Measurements from ENCODE around the gene TRMT1. TPM values are rescaled to one million over a fixed set of nuclear protein-coding genes. Genes with fewer than 3 reads are reported as not detected.
"Not testable (repeated sequence)": the region's sequence is repeated elsewhere in the genome, so short reads cannot be mapped to it uniquely, and the experiment has no call there.

TRMT1 gene
- 10 to 100 TPM; 85.0 to 95.7 TPM for total RNA-seq

- peak within 1 kb of the TSS; percentile 95 for H3K27ac Mint-ChIP-seq
These were observed at the start of gene TRMT1 for GRCh38 chr19:13116282-13117175. TRMT1 (minus strand) TSS chr19:13116740; CDS start chr19:13116399, 341 bp downstream.

GRCh38 chr19:13166151-13166550 is 49.6 kb upstream of the TRMT1 start:
- H3K4me3 Mint-ChIP-seq; H3K27me3 Mint-ChIP-seq; H3K9me3 Mint-ChIP-seq; ATAC-seq; DNase-seq; intact Hi-C loops (cut with micrococcal nuclease); H3K36me3 Mint-ChIP-seq (ENCODE audit: low read depth): not testable (repeated sequence)
- Mint-ChIP-seq H3K27ac (peak overlapping the region; percentile 96), H3K4me1 (ENCODE audit: low read depth) (peaks cover 67% of the 10 kb centered on the region)
- ChIA-PET POLR2A (interaction anchor here (11.9 kb wide), 1 partner anchor 12 kb away, joined by 226 read pairs; the partner anchor contains the start of genes IER2 and STX10), CTCF (interaction anchor here (4.7 kb wide), 1 partner anchor 10 kb away, joined by 37 read pairs; no protein-coding TSS in a partner anchor)

More at GRCh38 chr19:13116282-13117175, at the start of gene TRMT1:
- ChIA-PET POLR2A (interaction anchor here (0.8 to 7.6 kb wide), 8 partner anchors 12 to 159 kb away, joined by 3 to 63 read pairs (median 20); partner anchors contain the start of genes GADD45GIP1 and LYL1), CTCF (interaction anchor here (1.2 to 5.4 kb wide), 4 partner anchors 11 to 151 kb away, joined by 5 to 39 read pairs (median 14); partner anchors contain the start of genes IER2 and STX10)
- H3K9me3 Mint-ChIP-seq = no peaks in the 10 kb centered on the region
- peaks cover 42% of the 10 kb centered on the region for H3K4me1 Mint-ChIP-seq (ENCODE audit: low read depth)
- TF ChIP-seq, protein P1, sequence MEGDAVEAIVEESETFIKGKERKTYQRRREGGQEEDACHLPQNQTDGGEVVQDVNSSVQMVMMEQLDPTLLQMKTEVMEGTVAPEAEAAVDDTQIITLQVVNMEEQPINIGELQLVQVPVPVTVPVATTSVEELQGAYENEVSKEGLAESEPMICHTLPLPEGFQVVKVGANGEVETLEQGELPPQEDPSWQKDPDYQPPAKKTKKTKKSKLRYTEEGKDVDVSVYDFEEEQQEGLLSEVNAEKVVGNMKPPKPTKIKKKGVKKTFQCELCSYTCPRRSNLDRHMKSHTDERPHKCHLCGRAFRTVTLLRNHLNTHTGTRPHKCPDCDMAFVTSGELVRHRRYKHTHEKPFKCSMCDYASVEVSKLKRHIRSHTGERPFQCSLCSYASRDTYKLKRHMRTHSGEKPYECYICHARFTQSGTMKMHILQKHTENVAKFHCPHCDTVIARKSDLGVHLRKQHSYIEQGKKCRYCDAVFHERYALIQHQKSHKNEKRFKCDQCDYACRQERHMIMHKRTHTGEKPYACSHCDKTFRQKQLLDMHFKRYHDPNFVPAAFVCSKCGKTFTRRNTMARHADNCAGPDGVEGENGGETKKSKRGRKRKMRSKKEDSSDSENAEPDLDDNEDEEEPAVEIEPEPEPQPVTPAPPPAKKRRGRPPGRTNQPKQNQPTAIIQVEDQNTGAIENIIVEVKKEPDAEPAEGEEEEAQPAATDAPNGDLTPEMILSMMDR (IDR thresholded peaks at IDR 0.05) = no peak
- H3K4me3 Mint-ChIP-seq = peak within 1 kb of the TSS; percentile 86
- peaks cover 22% of the 10 kb centered on the region for H3K36me3 Mint-ChIP-seq (ENCODE audit: low read depth)
- no peaks in the 10 kb centered on the region for H3K27me3 Mint-ChIP-seq
- intact Hi-C loops (cut with micrococcal nuclease) = loop anchor here (5.0 kb wide), 1 partner anchor 36 kb away; the partner anchor contains the start of genes IER2 and STX10
- peak; percentile 56 for ATAC-seq
- peak; percentile 98 for DNase-seq

DNA sequence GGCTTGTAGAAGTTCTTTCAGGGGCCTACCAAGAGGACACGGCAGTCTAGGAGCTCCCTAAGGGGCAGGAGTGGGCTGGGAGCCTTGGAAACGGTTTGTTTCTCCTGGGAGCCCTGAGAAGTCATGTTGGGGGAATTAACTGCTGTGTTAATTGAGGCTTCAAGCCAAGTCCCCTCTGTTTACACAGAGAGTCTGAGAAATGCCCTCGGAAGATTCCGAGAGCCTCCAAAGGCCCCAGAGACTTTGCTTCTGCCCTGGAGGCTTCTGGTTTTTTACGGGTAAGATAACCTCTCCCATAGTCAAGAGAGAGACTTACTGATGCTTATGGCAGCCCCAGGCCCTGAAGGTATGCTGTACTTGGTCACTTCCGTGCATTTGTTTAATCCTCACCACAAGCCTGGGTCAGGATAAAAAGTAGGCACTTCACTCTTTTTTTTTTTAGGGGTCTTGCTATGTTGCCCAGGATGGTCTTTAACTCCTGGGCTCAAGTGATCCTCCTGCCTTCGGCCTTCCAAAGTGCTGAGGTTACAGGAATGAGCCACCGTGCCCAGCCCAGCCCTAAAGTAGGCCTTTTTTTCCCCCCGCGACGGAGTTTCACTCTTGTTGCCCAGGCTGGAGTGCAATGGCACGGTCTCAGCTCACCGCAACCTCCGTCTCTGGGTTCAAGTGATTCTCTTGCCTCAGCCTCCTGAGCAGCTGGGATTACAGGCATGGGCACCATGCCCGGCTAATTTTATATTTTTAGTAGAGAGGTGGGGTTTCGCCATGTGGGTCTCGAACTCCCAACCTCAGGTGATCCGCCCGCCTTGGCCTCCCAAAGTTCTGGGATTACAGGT is 48.8 kb upstream of the TRMT1 start:
- ChIA-PET CTCF (interaction anchor here (1.1 to 1.8 kb wide), 4 partner anchors 9 to 17 kb away, joined by 3 to 9 read pairs (median 5); no protein-coding TSS in a partner anchor), POLR2A (interaction anchor here (0.8 to 11.9 kb wide), 3 partner anchors 8 to 64 kb away, joined by 3 to 226 read pairs (median 18); partner anchors contain the start of genes IER2 and STX10)
- Mint-ChIP-seq H3K27me3 (no peaks in the 10 kb centered on the region), H3K27ac (peak overlapping the region; percentile 92), H3K36me3 (ENCODE audit: low read depth) (peaks cover 2% of the 10 kb centered on the region), H3K9me3 (no peaks in the 10 kb centered on the region), H3K4me1 (ENCODE audit: low read depth) (peaks cover 66% of the 10 kb centered on the region), H3K4me3 (no peak overlapping the region)
- intact Hi-C loops (cut with micrococcal nuclease) = no loop called here
- ATAC-seq (no peak), DNase-seq (no peak)
- TF ChIP-seq, protein P1 (IDR thresholded peaks at IDR 0.05) = no peak

DNA sequence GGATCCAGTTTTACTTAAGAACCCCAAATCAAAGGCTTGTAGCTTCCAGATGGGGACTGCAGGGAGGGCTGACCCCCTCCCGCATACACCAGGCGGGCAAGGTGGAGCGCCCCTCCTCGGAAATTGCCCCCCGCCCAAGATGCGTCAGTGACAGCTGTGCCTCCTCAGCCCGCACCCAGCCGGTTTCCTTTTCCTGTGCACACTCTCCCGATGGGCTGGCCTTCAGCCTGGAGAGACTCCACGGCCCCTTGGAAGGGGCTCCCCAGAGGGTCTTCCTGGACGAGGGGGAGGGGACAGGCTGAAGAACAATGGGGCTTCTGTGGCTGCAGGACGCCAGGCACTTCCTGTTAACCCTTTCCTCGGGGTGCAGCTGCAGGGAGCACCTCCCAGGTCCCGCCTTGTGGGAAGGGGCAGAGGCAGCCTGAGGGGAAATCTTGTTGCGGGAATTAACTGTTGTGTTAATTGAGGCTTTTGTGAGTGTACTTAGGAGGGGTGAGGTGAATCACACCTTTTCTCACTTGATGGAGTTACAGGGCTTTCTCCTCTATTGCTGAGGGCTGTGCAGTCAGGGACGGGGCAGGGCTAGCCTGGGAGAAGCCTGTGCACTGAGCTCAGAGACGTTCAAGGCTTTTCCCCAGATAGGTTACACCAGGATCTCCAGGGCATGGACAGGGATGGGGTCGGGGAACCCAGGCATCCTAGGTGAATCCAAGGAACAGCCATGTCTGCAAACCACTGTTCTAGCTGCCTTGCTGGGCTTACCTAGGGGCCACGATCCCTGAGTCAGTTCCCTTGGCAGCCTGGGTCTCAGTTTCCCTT is 48.0 kb upstream of the TRMT1 start:
- Mint-ChIP-seq H3K4me3 (peak overlapping the region; percentile 84), H3K4me1 (ENCODE audit: low read depth) (peaks cover 62% of the 10 kb centered on the region), H3K27me3 (no peaks in the 10 kb centered on the region), H3K27ac (peak overlapping the region; percentile 92), H3K36me3 (ENCODE audit: low read depth) (peaks cover 2% of the 10 kb centered on the region), H3K9me3 (no peaks in the 10 kb centered on the region)
- ChIA-PET CTCF (interaction anchor here (0.6 to 1.8 kb wide), 7 partner anchors 8 to 187 kb away, joined by 3 to 9 read pairs (median 4); no protein-coding TSS in a partner anchor), POLR2A (interaction anchor here (0.8 to 11.9 kb wide), 5 partner anchors 9 to 80 kb away, joined by 3 to 226 read pairs (median 4); partner anchors contain the start of genes IER2 and STX10)
- ATAC-seq = no peak
- intact Hi-C loops (cut with micrococcal nuclease) = no loop called here
- TF ChIP-seq, protein P1 (IDR thresholded peaks at IDR 0.05) = no peak
- DNase-seq = peak; percentile 50
